DMS79 (cell line): ENCODE measurements around the gene ADAMTS19.

ENCODE experiments used
- DNase-seq: peaks from one replicate; lab custom pipeline; 2025; lab: John Stamatoyannopoulos, UW

ADAMTS19 gene

GRCh38 chr5:129672006-129672405, 211.9 kb downstream of the ADAMTS19 start:
- no peak for DNase-seq

GRCh38 chr5:129679671-129680070, 219.6 kb downstream of the ADAMTS19 start:
- DNase-seq, result no peak

GRCh38 chr5:129687941-129688340, 227.8 kb downstream of the ADAMTS19 start:
- no peak for DNase-seq

- DNase-seq, result no peak
Observed at GRCh38 chr5:129689045-129689444, 228.9 kb downstream of the ADAMTS19 start.

- no peak for DNase-seq
Observed at GRCh38 chr5:129691220-129691619, 231.1 kb downstream of the ADAMTS19 start.

- no peak for DNase-seq
Observed at GRCh38 chr5:129696636-129697035, 236.5 kb downstream of the ADAMTS19 start.

- DNase-seq, result no peak
Observed at GRCh38 chr5:129698661-129699060, 238.6 kb downstream of the ADAMTS19 start.

- DNase-seq, result no peak
Observed at GRCh38 chr5:129716235-129716634, 256.1 kb downstream of the ADAMTS19 start.

- DNase-seq, result no peak
Observed at GRCh38 chr5:129716651-129717050, 256.6 kb downstream of the ADAMTS19 start.

GRCh38 chr5:129717751-129718310, 257.7 kb downstream of the ADAMTS19 start:
- no peak for DNase-seq

- DNase-seq, result no peak
Observed at GRCh38 chr5:129718471-129719090, 258.5 kb downstream of the ADAMTS19 start.

GRCh38 chr5:129724222-129724621, 264.1 kb downstream of the ADAMTS19 start:
- DNase-seq, result no peak

- no peak for DNase-seq
Observed at GRCh38 chr5:129724647-129725046, 264.5 kb downstream of the ADAMTS19 start.

GRCh38 chr5:129739773-129740172, 279.7 kb downstream of the ADAMTS19 start:
- no peak for DNase-seq

GRCh38 chr5:129743541-129744187, 283.6 kb downstream of the ADAMTS19 start:
- DNase-seq, result no peak

- DNase-seq, result no peak
Observed at GRCh38 chr5:129745997-129746396, 285.9 kb downstream of the ADAMTS19 start.

- no peak for DNase-seq
Observed at GRCh38 chr5:129746876-129747275, 286.8 kb downstream of the ADAMTS19 start.

GRCh38 chr5:129747572-129748407, 287.7 kb downstream of the ADAMTS19 start, which contains the start of gene MINAR2:
TSS of gene MINAR2 (plus strand) at chr5:129748094. CDS start at chr5:129748191, 97 bp downstream.
- no peak for DNase-seq

GRCh38 chr5:129748913-129749880, 289.1 kb downstream of the ADAMTS19 start:
- no peak for DNase-seq

- no peak for DNase-seq
Observed at GRCh38 chr5:129760636-129761325, 300.7 kb downstream of the ADAMTS19 start.

- no peak for DNase-seq
Observed at GRCh38 chr5:129763651-129764050, 303.6 kb downstream of the ADAMTS19 start.
